ENCODE results near the gene CDON.
A peak's percentile ranks its signal among the peaks of the same experiment; 100 is the strongest.

Gene CDON, protein sequence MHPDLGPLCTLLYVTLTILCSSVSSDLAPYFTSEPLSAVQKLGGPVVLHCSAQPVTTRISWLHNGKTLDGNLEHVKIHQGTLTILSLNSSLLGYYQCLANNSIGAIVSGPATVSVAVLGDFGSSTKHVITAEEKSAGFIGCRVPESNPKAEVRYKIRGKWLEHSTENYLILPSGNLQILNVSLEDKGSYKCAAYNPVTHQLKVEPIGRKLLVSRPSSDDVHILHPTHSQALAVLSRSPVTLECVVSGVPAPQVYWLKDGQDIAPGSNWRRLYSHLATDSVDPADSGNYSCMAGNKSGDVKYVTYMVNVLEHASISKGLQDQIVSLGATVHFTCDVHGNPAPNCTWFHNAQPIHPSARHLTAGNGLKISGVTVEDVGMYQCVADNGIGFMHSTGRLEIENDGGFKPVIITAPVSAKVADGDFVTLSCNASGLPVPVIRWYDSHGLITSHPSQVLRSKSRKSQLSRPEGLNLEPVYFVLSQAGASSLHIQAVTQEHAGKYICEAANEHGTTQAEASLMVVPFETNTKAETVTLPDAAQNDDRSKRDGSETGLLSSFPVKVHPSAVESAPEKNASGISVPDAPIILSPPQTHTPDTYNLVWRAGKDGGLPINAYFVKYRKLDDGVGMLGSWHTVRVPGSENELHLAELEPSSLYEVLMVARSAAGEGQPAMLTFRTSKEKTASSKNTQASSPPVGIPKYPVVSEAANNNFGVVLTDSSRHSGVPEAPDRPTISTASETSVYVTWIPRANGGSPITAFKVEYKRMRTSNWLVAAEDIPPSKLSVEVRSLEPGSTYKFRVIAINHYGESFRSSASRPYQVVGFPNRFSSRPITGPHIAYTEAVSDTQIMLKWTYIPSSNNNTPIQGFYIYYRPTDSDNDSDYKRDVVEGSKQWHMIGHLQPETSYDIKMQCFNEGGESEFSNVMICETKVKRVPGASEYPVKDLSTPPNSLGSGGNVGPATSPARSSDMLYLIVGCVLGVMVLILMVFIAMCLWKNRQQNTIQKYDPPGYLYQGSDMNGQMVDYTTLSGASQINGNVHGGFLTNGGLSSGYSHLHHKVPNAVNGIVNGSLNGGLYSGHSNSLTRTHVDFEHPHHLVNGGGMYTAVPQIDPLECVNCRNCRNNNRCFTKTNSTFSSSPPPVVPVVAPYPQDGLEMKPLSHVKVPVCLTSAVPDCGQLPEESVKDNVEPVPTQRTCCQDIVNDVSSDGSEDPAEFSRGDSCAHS (N-terminal part only)

DNA sequence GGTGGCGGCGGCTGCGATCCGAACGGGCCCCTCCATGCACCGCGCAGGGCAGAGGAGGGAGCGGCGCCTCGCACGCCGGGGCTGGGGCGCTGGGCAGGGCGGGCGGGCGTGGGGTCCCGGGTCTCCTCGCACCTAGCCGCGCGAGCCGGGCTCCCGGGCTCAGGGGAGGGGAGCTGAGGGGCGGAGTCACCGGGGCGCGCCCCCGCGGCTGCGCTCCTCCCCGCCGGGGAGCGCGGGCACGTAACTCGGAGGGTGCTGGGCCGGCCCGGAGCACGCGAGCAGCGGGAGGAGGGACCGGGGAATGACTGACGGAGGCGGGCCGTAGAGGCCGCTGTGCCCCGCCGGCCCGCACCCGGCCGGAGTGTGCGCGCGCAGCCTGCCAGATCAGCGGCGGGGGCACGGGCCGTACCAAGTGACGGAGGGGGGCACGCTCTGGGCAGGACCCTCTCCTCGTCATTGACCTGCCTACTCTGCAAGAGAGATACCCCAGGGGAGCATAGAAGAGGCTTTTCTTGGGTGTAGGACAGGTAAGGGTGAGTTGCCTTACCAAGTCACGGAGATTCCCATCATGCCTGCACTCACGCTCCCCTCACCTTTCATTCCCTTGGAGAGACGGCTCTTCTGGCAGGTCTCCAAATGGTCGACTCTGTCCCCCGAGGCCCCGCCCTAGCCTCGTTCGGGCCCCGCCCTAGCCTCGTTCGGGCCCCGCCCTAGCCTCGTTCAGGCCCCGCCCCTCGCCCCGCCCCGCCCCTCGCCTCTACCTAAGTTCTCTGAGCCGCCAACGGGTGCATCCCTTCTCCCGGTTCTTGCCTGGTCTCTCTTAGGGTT lies at the start of gene CDON:
Gene CDON (minus strand): TSS at position 188 of the 828 bp plus-strand sequence. CDS start 39,390 bp downstream, outside the sequence.
- peak; percentile 80 to 87 for DNase-seq (ENCODE audit: low read depth in 1 of 2, low spot score in 1 of 2)

- DNase-seq (ENCODE audit: low read depth in 1 of 2, low spot score in 1 of 2) = no peak
Observed at GRCh38 chr11:126111458-126112116, 48.9 kb upstream of the CDON start.

DNA sequence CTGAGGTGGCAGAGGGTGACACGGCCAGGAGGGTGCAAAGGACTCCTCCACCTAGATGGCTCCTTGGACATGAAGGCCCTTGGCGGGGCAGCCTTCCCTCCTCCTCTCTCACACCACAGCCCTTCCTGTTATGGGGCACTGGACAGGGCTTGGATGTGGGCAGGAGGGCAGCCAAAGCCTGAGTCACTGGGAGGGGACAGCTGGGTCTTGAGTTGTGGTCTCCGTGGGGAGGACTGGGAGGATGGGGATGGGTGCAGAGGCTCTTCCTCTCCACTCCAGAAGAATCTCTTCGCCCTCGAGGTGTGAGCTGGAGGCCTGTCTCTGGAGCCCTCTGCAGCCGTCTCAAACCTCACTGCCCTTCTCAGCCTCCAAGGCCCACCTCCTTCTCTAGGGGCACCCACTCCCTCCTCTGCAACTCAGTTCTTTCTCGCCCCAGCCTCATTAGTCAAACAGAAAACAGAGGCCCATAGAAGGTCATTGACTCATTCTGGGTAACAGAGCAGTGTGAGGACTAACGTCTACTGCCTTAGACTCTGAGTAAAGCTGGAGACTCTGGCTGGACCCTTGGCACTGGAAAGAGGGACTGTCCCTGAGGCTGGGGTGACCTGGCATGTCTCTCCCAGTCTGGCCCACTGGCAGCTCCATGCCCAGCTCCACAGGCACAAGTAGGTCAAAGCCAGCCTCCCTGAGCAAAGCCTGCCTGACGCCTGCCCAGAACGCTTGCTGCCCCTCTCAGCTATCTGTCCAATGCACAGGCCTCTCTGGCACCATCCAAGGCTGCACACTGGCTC lies 47.5 kb upstream of the CDON start:
- no peak for DNase-seq (ENCODE audit: low read depth in 1 of 2, low spot score in 1 of 2)

GRCh38 chr11:126106594-126107328 lies 44.1 kb upstream of the CDON start:
- DNase-seq (ENCODE audit: low read depth in 1 of 2, low spot score in 1 of 2) = no peak

GRCh38 chr11:126105748-126106080 lies 43.0 kb upstream of the CDON start:
- DNase-seq (ENCODE audit: low read depth in 1 of 2, low spot score in 1 of 2) = no peak

GRCh38 chr11:126105022-126105747 lies 42.5 kb upstream of the CDON start:
- DNase-seq (ENCODE audit: low read depth in 1 of 2, low spot score in 1 of 2) = no peak

GRCh38 chr11:126104420-126104819 lies 41.8 kb upstream of the CDON start:
- no peak for DNase-seq (ENCODE audit: low read depth in 1 of 2, low spot score in 1 of 2)

GRCh38 chr11:126103150-126103549 lies 40.5 kb upstream of the CDON start:
- DNase-seq (ENCODE audit: low read depth in 1 of 2, low spot score in 1 of 2) = no peak

DNA sequence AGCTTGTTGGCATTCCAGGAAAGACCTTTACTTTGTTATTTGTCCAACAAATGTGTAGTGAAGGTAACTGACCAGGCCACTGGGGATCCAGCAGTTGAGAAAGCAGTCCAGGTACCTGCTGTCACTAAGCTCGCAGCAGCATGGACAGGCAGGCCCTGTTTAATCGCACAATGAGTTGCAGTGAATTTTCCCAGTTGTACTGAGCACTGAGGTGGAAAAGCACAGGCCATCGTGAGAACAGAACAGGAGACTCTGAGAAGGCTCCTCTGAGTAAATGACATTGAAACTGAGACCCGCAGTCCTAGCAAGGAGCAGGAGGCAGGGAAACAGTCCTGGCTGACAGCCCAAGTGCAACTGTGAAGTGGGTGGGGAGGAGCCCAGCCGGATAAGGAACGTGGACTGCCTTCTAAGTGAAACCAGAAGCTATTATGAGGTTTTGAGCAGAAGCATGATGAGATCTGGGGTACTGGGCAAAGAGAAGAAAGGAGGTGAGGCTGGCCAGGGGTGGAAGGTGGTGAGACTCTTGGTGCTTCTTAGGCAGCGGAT lies 39.8 kb upstream of the CDON start:
- DNase-seq (ENCODE audit: low read depth in 1 of 2, low spot score in 1 of 2) = no peak

DNA sequence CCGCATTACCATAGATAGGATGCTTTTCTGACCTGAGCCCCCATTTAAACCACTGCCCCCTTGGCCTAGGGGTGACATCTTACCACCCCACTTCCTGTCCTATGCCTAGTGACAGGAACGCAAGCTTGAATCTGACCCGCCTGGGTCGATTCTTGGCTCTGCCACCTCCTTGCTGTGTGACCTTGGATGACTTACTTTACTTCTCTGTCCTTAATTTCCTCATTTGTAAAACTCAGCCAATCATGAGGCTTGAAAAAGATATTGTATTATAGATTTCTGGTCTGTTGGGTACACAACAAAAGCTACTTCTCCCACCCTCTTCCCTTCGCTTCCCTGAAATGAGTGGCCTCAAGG lies 39.2 kb upstream of the CDON start:
- no peak for DNase-seq (ENCODE audit: low read depth in 1 of 2, low spot score in 1 of 2)

- DNase-seq (ENCODE audit: low read depth in 1 of 2, low spot score in 1 of 2) = no peak
Observed at GRCh38 chr11:126101251-126101929, 38.7 kb upstream of the CDON start.

GRCh38 chr11:126100716-126101115 lies 38.0 kb upstream of the CDON start:
- DNase-seq (ENCODE audit: low read depth in 1 of 2, low spot score in 1 of 2) = no peak

DNA sequence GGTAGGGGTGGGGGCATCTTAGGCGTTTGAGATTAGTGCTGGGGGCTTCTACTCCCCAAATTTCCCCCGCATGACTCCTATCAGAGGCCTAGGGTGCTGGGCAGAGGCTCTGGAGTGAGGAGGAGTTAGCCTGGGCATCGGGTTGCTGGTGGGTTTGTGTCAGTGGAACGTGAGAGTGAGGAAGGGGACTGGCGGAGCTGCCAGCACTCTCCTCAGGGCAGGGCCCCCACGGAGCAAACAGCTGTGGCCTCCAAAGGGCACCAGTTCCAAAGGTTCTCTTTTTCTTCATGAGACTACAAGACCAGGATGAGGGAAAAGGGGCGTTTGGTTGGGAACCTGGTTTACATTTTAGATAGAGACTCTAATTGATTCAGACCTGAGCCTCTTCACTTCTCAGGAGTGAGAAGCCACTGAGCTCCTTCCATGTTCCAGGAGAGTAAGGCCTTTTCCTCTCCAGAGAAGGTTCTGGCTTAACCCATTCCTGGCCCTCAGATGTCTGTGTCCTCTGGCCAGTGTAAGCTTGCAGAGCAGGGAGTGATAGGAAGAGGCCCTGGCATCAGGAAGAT lies 35.6 kb upstream of the CDON start:
- no peak for DNase-seq (ENCODE audit: low read depth in 1 of 2, low spot score in 1 of 2)

- no peak for DNase-seq (ENCODE audit: low read depth in 1 of 2, low spot score in 1 of 2)
Observed at GRCh38 chr11:126095745-126096144, 33.1 kb upstream of the CDON start.

DNA sequence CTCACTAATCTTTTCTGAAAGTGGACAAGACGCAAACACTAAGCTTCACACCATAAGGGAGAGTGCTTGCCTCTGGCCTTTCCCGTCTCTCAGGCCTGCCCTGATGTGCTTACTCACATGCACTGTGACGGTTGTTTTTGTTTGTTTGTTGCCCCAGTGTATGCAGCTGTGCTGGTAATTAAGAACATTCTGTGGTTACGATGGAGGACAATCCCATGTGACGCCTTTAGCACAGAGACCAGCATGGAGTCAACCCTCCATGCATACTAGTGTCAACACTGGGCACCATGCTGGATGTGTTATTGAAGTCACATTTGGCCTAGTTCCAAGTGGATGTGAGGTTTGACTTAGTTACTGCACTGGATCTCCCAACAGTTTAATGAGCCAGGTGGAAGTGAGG lies 27.8 kb upstream of the CDON start:
- no peak for DNase-seq (ENCODE audit: low read depth in 1 of 2, low spot score in 1 of 2)

DNA sequence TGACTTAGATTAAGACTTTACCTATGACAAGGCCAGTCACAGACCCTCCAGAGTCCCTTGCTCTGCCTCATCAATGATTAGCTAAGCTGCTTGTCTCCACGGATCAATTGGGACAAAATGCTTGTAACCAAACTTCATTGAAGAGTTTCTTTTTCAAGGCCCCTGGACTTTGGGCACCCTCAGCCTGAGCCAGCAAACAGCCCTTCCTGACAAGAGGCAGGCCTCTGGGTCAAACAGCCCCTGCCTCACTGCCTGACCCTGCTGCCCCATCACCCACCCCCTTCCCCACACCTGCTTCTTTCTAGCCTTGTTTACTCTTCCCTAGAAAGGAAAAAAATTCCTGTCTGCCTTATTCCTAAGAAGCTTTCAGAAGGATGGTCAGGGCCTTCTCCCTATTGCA lies 26.3 kb upstream of the CDON start:
- no peak for DNase-seq (ENCODE audit: low read depth in 1 of 2, low spot score in 1 of 2)

- DNase-seq (ENCODE audit: low read depth in 1 of 2, low spot score in 1 of 2) = no peak
Observed at GRCh38 chr11:126086248-126086647, 23.6 kb upstream of the CDON start.

Measured in activated CD4-positive, alpha-beta T cell treated with anti-CD3 and anti-CD28 coated beads, Interleukin-2, amount 50 U/mL, for 24 hours (primary cell).